GM23248 (cell line): ENCODE results near the gene EZR. TPM values are rescaled to one million over a fixed set of nuclear protein-coding genes. Genes with fewer than 3 reads are reported as not detected.
A peak's percentile ranks its signal among the peaks of the same experiment; 100 is the strongest.
"Not testable (repeated sequence)": the region's sequence is repeated elsewhere in the genome, so short reads cannot be mapped to it uniquely, and the experiment has no call there.

Experiments used
- DNase-seq: peaks from one replicate; pipeline ENCODE4 v3.0.0-alpha.2; 2015
- H2AFZ ChIP-seq: fragments of 200-600 bp; sonication (generic); 2 replicates; pipeline ENCODE4 v1.6.1; 2016; ENCODE audit warnings: antibody characterized with exemption
- H3F3A ChIP-seq: fragments of 200-600 bp; sonication (generic); 2 replicates; pipeline ENCODE4 v1.6.1; 2016; ENCODE audit warnings: mild to moderate bottlenecking, antibody characterized with exemption, mixed run types; ENCODE audit not compliant: insufficient read depth
- H3K27ac ChIP-seq: fragments of 200-600 bp; sonication (generic); 2 replicates; pipeline ENCODE4 v1.5.1; 2016; ENCODE audit warnings: mild to moderate bottlenecking
- H3K27me3 ChIP-seq: fragments of 200-600 bp; sonication (generic); replicated peaks from 2 replicates; pipeline ENCODE4 v1.6.1; 2016; ENCODE audit warnings: mild to moderate bottlenecking; ENCODE audit not compliant: insufficient read depth
- H3K36me3 ChIP-seq: fragments of 200-600 bp; sonication (generic); 2 replicates; pipeline ENCODE4 v1.6.1; 2016; ENCODE audit warnings: low read depth, mild to moderate bottlenecking
- H3K4me1 ChIP-seq: fragments of 200-600 bp; sonication (generic); 2 replicates; pipeline ENCODE4 v1.6.1; 2016; ENCODE audit warnings: mild to moderate bottlenecking; ENCODE audit not compliant: insufficient read depth
- H3K4me2 ChIP-seq: fragments of 200-600 bp; sonication (generic); one replicate; pipeline ENCODE4 v1.6.1; 2016; ENCODE audit warnings: mild to moderate bottlenecking; ENCODE audit not compliant: unreplicated experiment
- H3K4me3 ChIP-seq: fragments of 200-600 bp; sonication (generic); 2 replicates; pipeline ENCODE4 v1.5.1; 2016; ENCODE audit warnings: mild to moderate bottlenecking
- H3K79me2 ChIP-seq: fragments of 200-600 bp; sonication (generic); 2 replicates; pipeline ENCODE4 v1.6.1; 2016; ENCODE audit warnings: mild to moderate bottlenecking; ENCODE audit not compliant: insufficient read depth
- H3K9ac ChIP-seq: fragments of 200-600 bp; sonication (generic); 2 replicates; pipeline ENCODE4 v1.6.1; 2016; ENCODE audit warnings: mild to moderate bottlenecking
- H3K9me2 ChIP-seq: fragments of 200-600 bp; sonication (generic); 2 replicates; pipeline ENCODE4 v1.6.1; 2016; ENCODE audit warnings: mixed run types, mild to moderate bottlenecking, moderate library complexity; ENCODE audit not compliant: insufficient read depth
- H3K9me3 ChIP-seq: fragments of 200-600 bp; sonication (generic); one replicate; pipeline ENCODE4 v1.6.1; 2017; ENCODE audit warnings: low read depth
- H4K20me1 ChIP-seq: fragments of 200-600 bp; sonication (generic); 2 replicates; pipeline ENCODE4 v1.6.0; 2016; ENCODE audit not compliant: insufficient read depth
- EZH2 ChIP-seq: fragments of 200-600 bp; sonication (generic); IDR thresholded peaks from 2 replicates; pipeline ENCODE4 v1.6.1; 2018; ENCODE audit warnings: antibody characterized with exemption, mild to moderate bottlenecking; ENCODE audit not compliant: insufficient read depth, poor library complexity, severe bottlenecking
- EZH2phosphoT487 ChIP-seq: fragments of 200-600 bp; sonication (generic); IDR thresholded peaks from 2 replicates; pipeline ENCODE4 v1.6.1; 2018; ENCODE audit warnings: antibody characterized with exemption, moderate library complexity, mild to moderate bottlenecking, low read depth; ENCODE audit not compliant: insufficient read depth
- WGBS, 2 experiments: methylation state at CpG; one replicate each; pipeline ENCODE4 v1.1.6; 2015 to 2017; ENCODE audit warnings: low lambda C conversion rate in 2 of 2, low coverage in 1 of 2; ENCODE audit errors: missing lambda C conversion rate in 2 of 2; 5-methylcytosine and 5-hydroxymethylcytosine counted together
- in situ Hi-C: fragments of 300-500 bp; cut with MboI; formaldehyde crosslinking; loops from 2 replicates; pipeline ENCODE4 v1.15.0; 2020
- polyA plus RNA-seq: library from polyadenylated mRNA; unstranded; fragments of >200 nt; fragmentation: Nextera tagmentation; extraction: Ambion mirVana; gene quantifications from 2 replicates; pipeline ENCODE4 v1.2.1, GENCODE V29; 2016
- total RNA-seq: library from RNA; depleted of rRNA; stranded (reverse); fragments of >200 nt; shearing (Covaris generic); gene quantifications from 2 replicates; pipeline ENCODE4 v1.2.3, GENCODE V29; 2014

The EZR gene
- total and polyA plus RNA-seq, 2 experiments from 2014 or later: 52.4 to 65.2 TPM

DNA sequence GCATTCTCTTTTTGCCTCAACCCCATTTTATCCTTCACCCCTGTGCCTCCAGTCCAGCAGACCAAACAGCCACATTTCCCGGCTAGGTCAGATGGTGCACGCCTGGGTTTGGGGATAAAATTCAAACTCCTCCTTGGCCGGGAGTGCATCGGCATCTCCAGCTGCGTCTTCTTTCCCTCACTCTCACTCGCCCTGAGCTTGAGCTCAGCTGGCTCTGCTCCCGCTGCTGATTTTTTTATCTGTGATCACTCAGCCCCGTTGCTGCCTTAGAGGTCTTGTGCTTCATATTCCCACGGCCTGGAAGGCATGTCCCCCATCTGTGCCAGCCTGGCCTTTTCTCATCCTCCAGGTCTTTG, 6.8 kb upstream of the EZR start:
- in situ Hi-C loops: no loop called here
- H3K4me2 ChIP-seq: no peak overlapping the region
- no peak overlapping the region for H3K9ac ChIP-seq
- H3K36me3 ChIP-seq: no peaks in the 10 kb centered on the region
- no peaks in the 10 kb centered on the region for H3F3A ChIP-seq
- H3K27me3 ChIP-seq: no peaks in the 10 kb centered on the region
- H2AFZ ChIP-seq: peak overlapping the region; percentile 29; the same call in 1 of the 2 replicates
- no peaks in the 10 kb centered on the region for H3K9me3 ChIP-seq
- H3K27ac ChIP-seq: no peak overlapping the region
- H4K20me1 ChIP-seq: no peaks in the 10 kb centered on the region
- peak; percentile 51 for DNase-seq
- H3K9me2 ChIP-seq: no peaks in the 10 kb centered on the region
- H3K4me3 ChIP-seq: no peak overlapping the region
- no peaks in the 10 kb centered on the region for H3K79me2 ChIP-seq
- WGBS, 2 experiments: 16 to 23% methylated on average over 9 of the region's 9 CpGs
- no peak for TF ChIP-seq EZH2phosphoT487
- TF ChIP-seq EZH2: no peak
- H3K4me1 ChIP-seq: no peaks in the 10 kb centered on the region

DNA sequence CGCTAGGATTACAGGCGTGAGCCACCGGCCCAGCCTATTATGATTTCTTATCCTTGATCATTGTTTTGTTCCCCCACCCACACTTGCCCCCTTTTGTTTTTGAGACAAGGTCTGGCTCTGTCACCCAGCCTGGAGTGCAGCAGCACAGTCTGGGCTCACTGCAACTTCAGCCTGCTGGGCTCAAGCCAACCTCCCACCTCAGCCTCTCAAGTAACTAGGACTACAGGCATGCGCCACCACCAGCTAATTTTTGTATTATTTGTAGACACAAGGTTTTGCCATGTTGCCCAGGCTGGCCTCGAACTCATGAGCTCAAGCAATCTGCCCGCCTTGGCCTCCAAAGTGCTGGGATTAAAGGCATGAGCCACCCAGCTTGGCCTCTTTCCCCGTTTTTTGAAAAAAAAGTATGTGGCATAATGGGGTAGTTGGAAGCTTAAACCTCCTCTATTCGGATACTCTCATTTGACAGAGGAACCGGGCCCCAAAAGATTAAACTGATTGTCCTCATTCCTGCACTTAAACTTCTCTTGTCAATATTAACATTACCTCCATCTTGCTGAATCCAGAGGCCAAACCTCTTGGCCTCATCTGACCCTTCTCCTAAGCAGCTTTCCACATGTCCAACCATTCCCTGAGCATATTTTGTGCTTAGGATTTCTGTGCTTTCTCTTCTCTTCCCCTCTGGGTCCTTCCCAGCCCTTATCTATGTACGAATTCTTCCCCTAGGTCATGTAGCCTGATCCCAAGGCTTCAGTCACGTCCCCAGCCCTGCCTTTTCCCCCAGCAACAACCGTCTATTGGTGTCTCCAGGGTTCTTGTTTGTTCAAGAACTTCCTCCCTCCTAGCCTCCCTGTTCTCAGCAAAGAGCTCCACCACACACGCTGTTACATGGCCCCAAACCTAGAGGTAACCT, 6.1 kb upstream of the EZR start:
- Histone ChIP-seq H3K9me3 (no peaks in the 10 kb centered on the region), H3K27ac (no peak overlapping the region), H4K20me1 (no peaks in the 10 kb centered on the region), H3K4me2 (no peak overlapping the region), H3K9ac (no peak overlapping the region), H3K4me3 (no peak overlapping the region), H3K9me2 (no peaks in the 10 kb centered on the region), H3K79me2 (no peaks in the 10 kb centered on the region), H3K27me3 (no peaks in the 10 kb centered on the region), H2AFZ (peak overlapping the region; percentile 29; the same call in 1 of the 2 replicates), H3K36me3 (no peaks in the 10 kb centered on the region), H3F3A (no peaks in the 10 kb centered on the region), H3K4me1 (no peaks in the 10 kb centered on the region)
- DNase-seq: no peak
- TF ChIP-seq EZH2 (no peak), EZH2phosphoT487 (no peak)
- in situ Hi-C loops: no loop called here
- WGBS, 2 experiments: 82 to 84% methylated on average over 13 of the region's 13 CpGs

GRCh38 chr6:158823616-158824015, 4.4 kb upstream of the EZR start:
- H3K79me2 ChIP-seq, H3K9me3 ChIP-seq, H2AFZ ChIP-seq, H4K20me1 ChIP-seq, H3F3A ChIP-seq, DNase-seq, H3K9ac ChIP-seq, H3K36me3 ChIP-seq, H3K27me3 ChIP-seq, H3K4me1 ChIP-seq, in situ Hi-C loops, H3K27ac ChIP-seq, H3K9me2 ChIP-seq, H3K4me3 ChIP-seq, H3K4me2 ChIP-seq: not testable (repeated sequence)
- WGBS, 2 experiments: 88 to 90% methylated on average over 4 of the region's 4 CpGs

DNA sequence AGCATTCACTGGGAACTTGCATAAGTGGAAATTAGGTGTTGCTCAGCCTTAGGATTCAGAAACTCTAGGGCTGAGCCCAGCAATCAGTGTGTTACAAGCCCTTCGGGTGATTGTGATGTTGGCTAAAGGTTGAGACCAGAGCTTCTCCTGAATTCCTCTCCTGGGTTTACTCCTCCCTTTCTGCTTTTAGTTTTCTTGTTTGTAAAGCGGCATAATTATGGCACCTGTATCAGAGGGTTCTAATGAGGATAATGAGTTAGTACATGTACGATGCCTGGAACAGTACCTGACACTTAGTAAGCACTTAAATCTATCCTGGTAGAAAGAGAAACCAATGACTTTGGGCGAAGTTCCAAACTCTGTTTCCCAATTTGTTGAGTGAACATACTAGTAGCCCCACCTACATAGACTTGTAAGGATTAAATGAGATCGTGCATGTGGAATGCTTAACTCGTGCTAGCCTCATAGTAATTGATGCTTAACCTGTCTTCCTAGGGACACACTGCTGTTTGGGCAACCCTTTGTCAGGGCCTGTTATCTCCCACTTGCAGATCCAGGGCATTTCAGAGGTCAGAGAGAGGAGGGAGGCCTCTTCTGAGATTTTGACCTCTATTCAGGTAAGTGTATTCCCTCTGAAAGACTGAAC, 932 bp upstream of the EZR start:
- Histone ChIP-seq H3K4me3 (0 out of 2 replicates have a peak overlapping the region, but pooled peaks have one; percentile 89), H3K9me2 (no peaks in the 10 kb centered on the region), H3F3A (peaks cover 6% of the 10 kb centered on the region), H3K9ac (no peak overlapping the region), H3K27me3 (no peaks in the 10 kb centered on the region), H3K27ac (no peak overlapping the region), H2AFZ (peak overlapping the region; percentile 87), H3K4me1 (peaks cover 23% of the 10 kb centered on the region), H3K4me2 (peak overlapping the region; percentile 55), H3K36me3 (no peaks in the 10 kb centered on the region), H3K79me2 (peaks cover 28% of the 10 kb centered on the region), H4K20me1 (no peaks in the 10 kb centered on the region), H3K9me3 (no peaks in the 10 kb centered on the region)
- TF ChIP-seq EZH2phosphoT487 (no peak), EZH2 (no peak)
- 89 to 90% methylated on average over 6 of the region's 6 CpGs for WGBS, 2 experiments
- in situ Hi-C loops: no loop called here
- peak; percentile 21 for DNase-seq
